Mesendoderm (in vitro differentiated cells): Measurements from ENCODE around the gene CLDN19.
"Not testable (repeated sequence)": the region's sequence is repeated elsewhere in the genome, so short reads cannot be mapped to it uniquely, and the experiment has no call there.

ENCODE experiments used
- DNase-seq: peaks from one replicate; pipeline ENCODE4 v3.0.0; 2013
- H2AK5ac ChIP-seq: 2 replicates; pipeline ENCODE4 v1.6.1; 2013; ENCODE audit warnings: low read length, inconsistent platforms
- H2BK120ac ChIP-seq: 2 replicates; pipeline ENCODE4 v1.6.1; 2013; ENCODE audit warnings: low read depth, mild to moderate bottlenecking, low read length, moderate library complexity, mixed read lengths
- H2BK15ac ChIP-seq: replicated peaks from 2 replicates; pipeline ENCODE4 v1.6.1; 2013; ENCODE audit warnings: low read depth, mild to moderate bottlenecking, moderate library complexity
- H2BK5ac ChIP-seq: 2 replicates; pipeline ENCODE4 v1.6.1; 2013; ENCODE audit warnings: low read length, inconsistent platforms
- H3K18ac ChIP-seq: 2 replicates; pipeline ENCODE4 v1.6.1; 2013; ENCODE audit warnings: mild to moderate bottlenecking, low read length, mixed read lengths
- H3K23ac ChIP-seq: one replicate; pipeline ENCODE4 v1.6.1; 2013; ENCODE audit warnings: low read length
- H3K27ac ChIP-seq: 2 replicates; pipeline ENCODE4 v1.5.1; 2013; ENCODE audit warnings: low read depth, mild to moderate bottlenecking, inconsistent platforms, low read length, moderate library complexity
- H3K27me3 ChIP-seq: 2 replicates; pipeline ENCODE4 v1.6.1; 2013; ENCODE audit warnings: low read length, control low read depth, mild to moderate bottlenecking, inconsistent platforms; ENCODE audit not compliant: insufficient read depth, poor library complexity
- H3K36me3 ChIP-seq: 2 replicates; pipeline ENCODE4 v1.6.1; 2013; ENCODE audit warnings: low read length, inconsistent platforms; ENCODE audit not compliant: control insufficient read depth, insufficient read depth
- H3K4ac ChIP-seq: one replicate; pipeline ENCODE4 v1.6.1; 2013; ENCODE audit warnings: low read depth, mild to moderate bottlenecking, low read length, moderate library complexity
- H3K4me1 ChIP-seq: 2 replicates; pipeline ENCODE4 v1.6.1; 2013; ENCODE audit warnings: low read depth, low read length, inconsistent platforms; ENCODE audit not compliant: control insufficient read depth
- H3K4me2 ChIP-seq: 2 replicates; pipeline ENCODE4 v1.6.1; 2013; ENCODE audit warnings: low read length
- H3K4me3 ChIP-seq: 2 replicates; pipeline ENCODE4 v1.5.1; 2013; ENCODE audit warnings: mild to moderate bottlenecking, low read length
- H3K56ac ChIP-seq: one replicate; pipeline ENCODE4 v1.6.1; 2013; ENCODE audit warnings: low read length
- H3K79me1 ChIP-seq: 2 replicates; pipeline ENCODE4 v1.6.1; 2013; ENCODE audit warnings: low read length, inconsistent platforms
- H3K79me2 ChIP-seq: 2 replicates; pipeline ENCODE4 v1.6.1; 2013; ENCODE audit warnings: mild to moderate bottlenecking, low read length; ENCODE audit not compliant: control insufficient read depth, insufficient read depth
- H3K9ac ChIP-seq: 2 replicates; pipeline ENCODE4 v1.6.1; 2013; ENCODE audit warnings: low read length, inconsistent platforms
- H4K5ac ChIP-seq: one replicate; pipeline ENCODE4 v1.6.1; 2013; ENCODE audit warnings: low read length
- H4K8ac ChIP-seq: one replicate; pipeline ENCODE4 v1.6.1; 2013; ENCODE audit warnings: low read depth, mild to moderate bottlenecking, control low read depth, low read length, moderate library complexity
- WGBS: extraction: QIAGEN DNeasy Blood & Tissue Kit; methylation state at CpG from one replicate; pipeline ENCODE4 v1.1.7; 2013; ENCODE audit warnings: low lambda C conversion rate, missing lambda C conversion rate; ENCODE audit not compliant: insufficient coverage; ENCODE audit errors: extremely low coverage; 5-methylcytosine and 5-hydroxymethylcytosine counted together

The CLDN19 gene

GRCh38 chr1:42714441-42714840 is 25.6 kb downstream of the CLDN19 start:
- not testable (repeated sequence) for H3K79me1 ChIP-seq, H3K27ac ChIP-seq, H3K79me2 ChIP-seq, H2BK15ac ChIP-seq, H3K4me1 ChIP-seq, DNase-seq, H3K4me3 ChIP-seq, H2BK120ac ChIP-seq, H3K36me3 ChIP-seq, H2BK5ac ChIP-seq, H2AK5ac ChIP-seq, H3K4ac ChIP-seq, H3K9ac ChIP-seq, H3K18ac ChIP-seq, H4K8ac ChIP-seq, H3K27me3 ChIP-seq, H3K23ac ChIP-seq, H3K4me2 ChIP-seq, H4K5ac ChIP-seq, H3K56ac ChIP-seq

GRCh38 chr1:42713293-42713692 is 26.7 kb downstream of the CLDN19 start:
- H3K79me1 ChIP-seq: peaks cover 3% of the 10 kb centered on the region
- H4K8ac ChIP-seq: no peak overlapping the region
- no peak overlapping the region for H2AK5ac ChIP-seq
- H3K18ac ChIP-seq: no peak overlapping the region
- H3K4me1 ChIP-seq: no peaks in the 10 kb centered on the region
- H3K27me3 ChIP-seq: no peaks in the 10 kb centered on the region
- H3K23ac ChIP-seq: no peak overlapping the region
- H3K27ac ChIP-seq: no peak overlapping the region
- H2BK5ac ChIP-seq: no peak overlapping the region
- no peaks in the 10 kb centered on the region for H3K36me3 ChIP-seq
- no peak overlapping the region for H2BK15ac ChIP-seq
- no peak for DNase-seq
- H4K5ac ChIP-seq: no peak overlapping the region
- H3K4me3 ChIP-seq: no peak overlapping the region
- no peak overlapping the region for H3K4ac ChIP-seq
- H3K56ac ChIP-seq: no peak overlapping the region
- H2BK120ac ChIP-seq: no peak overlapping the region
- H3K79me2 ChIP-seq: peaks cover 2% of the 10 kb centered on the region
- no peak overlapping the region for H3K4me2 ChIP-seq
- no peak overlapping the region for H3K9ac ChIP-seq

- not testable (repeated sequence) for H2BK120ac ChIP-seq, H3K4me1 ChIP-seq, H2BK15ac ChIP-seq, H3K9ac ChIP-seq, H3K56ac ChIP-seq, H3K27ac ChIP-seq, H3K18ac ChIP-seq, H4K8ac ChIP-seq, H3K4me3 ChIP-seq, H3K27me3 ChIP-seq, H3K79me1 ChIP-seq, H3K79me2 ChIP-seq, H3K36me3 ChIP-seq, H3K4ac ChIP-seq, H3K23ac ChIP-seq, DNase-seq, H2BK5ac ChIP-seq, H4K5ac ChIP-seq, H2AK5ac ChIP-seq, H3K4me2 ChIP-seq
- WGBS: no CpG with 5 or more reads among the region's 3 CpGs
Measured at GRCh38 chr1:42712808-42713207, 27.2 kb downstream of the CLDN19 start.

- peaks cover 9% of the 10 kb centered on the region for H3K79me2 ChIP-seq
- H2BK15ac ChIP-seq: no peak overlapping the region
- no peak for DNase-seq
Measured at GRCh38 chr1:42703888-42704464, 36.1 kb downstream of the CLDN19 start.

GRCh38 chr1:42700006-42700405 is 40.0 kb downstream of the CLDN19 start:
- no peaks in the 10 kb centered on the region for H3K4me1 ChIP-seq
- H4K8ac ChIP-seq: no peak overlapping the region
- H3K36me3 ChIP-seq: peaks cover 18% of the 10 kb centered on the region

More at GRCh38 chr1:42703888-42704464, 36.1 kb downstream of the CLDN19 start:
- Histone ChIP-seq H3K9ac (no peak overlapping the region), H3K4me2 (no peak overlapping the region), H3K4me1 (no peaks in the 10 kb centered on the region), H3K27ac (no peak overlapping the region), H2BK5ac (no peak overlapping the region), H3K4me3 (no peak overlapping the region), H3K18ac (no peak overlapping the region), H3K56ac (no peak overlapping the region), H3K79me1 (peaks cover 6% of the 10 kb centered on the region), H4K5ac (no peak overlapping the region), H3K36me3 (peaks cover 14% of the 10 kb centered on the region), H2AK5ac (no peak overlapping the region), H3K27me3 (no peaks in the 10 kb centered on the region), H2BK120ac (no peak overlapping the region), H3K4ac (no peak overlapping the region), H4K8ac (no peak overlapping the region), H3K23ac (no peak overlapping the region)
- no CpG with 5 or more reads among the region's 7 CpGs for WGBS

GRCh38 chr1:42698081-42698813 is 41.8 kb downstream of the CLDN19 start:
- Histone ChIP-seq H4K5ac (no peak overlapping the region), H3K79me1 (peaks cover 11% of the 10 kb centered on the region), H4K8ac (no peak overlapping the region), H3K36me3 (peaks cover 14% of the 10 kb centered on the region), H3K9ac (no peak overlapping the region), H3K4me2 (no peak overlapping the region), H2BK5ac (no peak overlapping the region), H3K27ac (no peak overlapping the region), H3K4ac (no peak overlapping the region), H3K4me1 (no peaks in the 10 kb centered on the region), H3K18ac (no peak overlapping the region), H3K56ac (no peak overlapping the region), H2BK120ac (no peak overlapping the region), H2BK15ac (no peak overlapping the region), H2AK5ac (no peak overlapping the region), H3K79me2 (peaks cover 45% of the 10 kb centered on the region), H3K4me3 (no peak overlapping the region), H3K27me3 (no peaks in the 10 kb centered on the region), H3K23ac (no peak overlapping the region)
- WGBS: no CpG with 5 or more reads among the region's 4 CpGs
- DNase-seq: no peak

More at GRCh38 chr1:42700006-42700405, 40.0 kb downstream of the CLDN19 start:
- no peak overlapping the region for H3K4me2 ChIP-seq
- no peak overlapping the region for H3K23ac ChIP-seq
- H3K27me3 ChIP-seq: no peaks in the 10 kb centered on the region
- H2BK120ac ChIP-seq: no peak overlapping the region
- peaks cover 31% of the 10 kb centered on the region for H3K79me2 ChIP-seq
- H3K79me1 ChIP-seq: peaks cover 11% of the 10 kb centered on the region
- H3K4me3 ChIP-seq: no peak overlapping the region
- H3K9ac ChIP-seq: no peak overlapping the region
- H2BK15ac ChIP-seq: no peak overlapping the region
- H3K18ac ChIP-seq: no peak overlapping the region
- H3K27ac ChIP-seq: no peak overlapping the region
- no peak overlapping the region for H4K5ac ChIP-seq
- H2AK5ac ChIP-seq: no peak overlapping the region
- no peak overlapping the region for H3K56ac ChIP-seq
- H2BK5ac ChIP-seq: no peak overlapping the region
- DNase-seq: no peak
- no peak overlapping the region for H3K4ac ChIP-seq
